T-cell (primary cell): ENCODE data around the gene KCNE2. TPM values are rescaled to one million over a fixed set of nuclear protein-coding genes. Genes with fewer than 3 reads are reported as not detected.

Experiments used
- ATAC-seq, 4 experiments: fragments of 200-7000 bp in 3 of 4; fragments of 150-1000 bp in 1 of 4; cut with Tn5 transposase; replicated peaks in 1 of 4; 1 replicate in 3 of 4; 2 replicates in 1 of 4; pipeline ENCODE4 v1.10.0; 2021; ENCODE audit warnings: moderate library complexity in 3 of 4, mild to moderate bottlenecking in 2 of 4, moderate number of reproducible peaks in 1 of 4
- CTCF ChIA-PET, 2 donors: fragments of 300-600 bp; sonication (Branson Sonifier 250); formaldehyde crosslinking; loops; one replicate each; lab custom pipeline; 2022; ENCODE audit warnings: antibody characterized with exemption in 2 of 2; lab: Charles Lee
- POLR2A ChIA-PET, 2 donors: fragments of 300-600 bp; sonication (Branson Sonifier 250); formaldehyde crosslinking; loops; one replicate each; lab custom pipeline; 2022; ENCODE audit warnings: antibody characterized with exemption in 2 of 2; lab: Charles Lee
- DNase-seq, 35 experiments: peaks; one replicate each; pipeline versions ENCODE4 v3.0.0 to v3.0.0-alpha.2; 2013 to 2023
- H3K27ac ChIP-seq: one replicate; pipeline ENCODE4 v1.5.1; 2013; ENCODE audit warnings: low read length
- H3K27me3 ChIP-seq, 2 experiments: replicated peaks in 1 of 2; 1 replicate in 1 of 2; 2 replicates in 1 of 2; pipeline versions ENCODE4 v1.6.1 to v1.7.0; 2013; ENCODE audit warnings: low read length in 1 of 2, mixed read lengths in 1 of 2; ENCODE audit not compliant: control insufficient read depth in 2 of 2, insufficient read depth in 2 of 2; ENCODE audit errors: extremely low read depth in 1 of 2
- H3K36me3 ChIP-seq, 2 donors: 1 replicate in 1 of 2; 2 replicates in 1 of 2; pipeline versions ENCODE4 v1.6.1 to v1.7.0; 2013; ENCODE audit warnings: low read length in 1 of 2; ENCODE audit not compliant: control insufficient read depth in 2 of 2, insufficient read depth in 1 of 2; ENCODE audit errors: extremely low read depth in 1 of 2
- H3K4me1 ChIP-seq, 2 experiments: 1 replicate in 1 of 2; 2 replicates in 1 of 2; pipeline versions ENCODE4 v1.6.1 to v1.7.0; 2013; ENCODE audit warnings: low read length in 2 of 2, mixed read lengths in 1 of 2; ENCODE audit not compliant: insufficient read depth in 2 of 2, control insufficient read depth in 1 of 2; ENCODE audit errors: extremely low read depth in 1 of 2
- H3K4me3 ChIP-seq, 2 donors: 1 replicate in 1 of 2; 2 replicates in 1 of 2; pipeline versions ENCODE4 v1.5.1 to v1.7.0; 2013; ENCODE audit warnings: mild to moderate bottlenecking in 2 of 2, low read length in 1 of 2, moderate library complexity in 1 of 2; ENCODE audit not compliant: control insufficient read depth in 1 of 2; ENCODE audit errors: extremely low read depth in 1 of 2
- H3K9me3 ChIP-seq: 2 replicates; pipeline ENCODE4 v1.7.0; 2013
- H3K27ac Mint-ChIP-seq, 2 donors: one replicate each; pipeline ENCODE4 v1.8.0; 2020 to 2021; ENCODE audit warnings: mild to moderate bottlenecking in 2 of 2, mixed read lengths in 2 of 2
- H3K27me3 Mint-ChIP-seq, 2 donors: one replicate each; pipeline ENCODE4 v1.8.0; 2021 to 2022; ENCODE audit warnings: mixed read lengths in 2 of 2
- H3K36me3 Mint-ChIP-seq: one replicate; pipeline ENCODE4 v1.8.0; 2021; ENCODE audit warnings: mixed read lengths
- H3K4me1 Mint-ChIP-seq, 3 donors: one replicate each; pipeline ENCODE4 v1.8.0; 2020 to 2022; ENCODE audit warnings: mixed read lengths in 3 of 3, mild to moderate bottlenecking in 1 of 3
- H3K4me3 Mint-ChIP-seq, 3 donors: one replicate each; pipeline ENCODE4 v1.8.0; 2020 to 2022; ENCODE audit warnings: mild to moderate bottlenecking in 3 of 3, mixed read lengths in 3 of 3, moderate library complexity in 3 of 3
- H3K9me3 Mint-ChIP-seq, 3 donors: one replicate each; pipeline ENCODE4 v1.8.0; 2020 to 2022; ENCODE audit warnings: mixed read lengths in 3 of 3
- WGBS: methylation state at CpG from one replicate; pipeline ENCODE4 v1.1.5; 2013; ENCODE audit warnings: missing lambda C conversion rate; ENCODE audit not compliant: insufficient coverage; 5-methylcytosine and 5-hydroxymethylcytosine counted together
- total RNA-seq, 35 experiments: library from RNA in 6 of 35; stranded (reverse) in 6 of 35; fragments of 120-200 nt in 1 of 35; gene quantifications; one replicate each; pipeline versions ENCODE4 v1.2.1 to v1.2.4 and lab custom pipeline; 2013 to 2026

KCNE2 gene
- total RNA-seq, 5 donors from 2014 or later (not counting 1 experiment from before 2014, with no cell fraction given) = 0.25 TPM; not detected in 4

DNA sequence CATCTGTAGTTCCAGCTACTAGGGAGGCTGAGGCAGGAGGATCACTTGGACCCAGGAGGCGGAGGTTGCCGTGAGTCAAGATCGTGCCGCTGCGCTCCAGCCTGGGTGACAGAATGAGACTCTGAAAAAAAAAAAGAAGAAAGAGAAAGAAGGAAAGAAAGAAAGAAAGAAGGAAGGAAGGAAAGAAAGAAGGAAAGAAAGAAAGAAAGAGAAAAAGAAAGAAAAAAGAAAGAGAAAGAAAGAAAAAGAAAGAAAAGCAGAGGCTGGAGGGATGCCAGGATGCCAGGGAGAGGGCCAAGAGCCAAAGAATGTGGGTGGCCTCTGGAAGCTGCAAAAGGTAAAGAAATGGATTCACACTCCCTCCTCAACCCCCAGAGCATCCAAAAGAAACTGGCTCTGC, 8.2 kb upstream of the KCNE2 start:
- ChIA-PET CTCF (interaction anchor here in 1 of 2 donors (0.7 kb wide), 1 partner anchor 366 kb away, joined by 3 read pairs; no protein-coding TSS in a partner anchor), POLR2A (no interaction called here)
- Mint-ChIP-seq H3K27ac (peak overlapping the region in 1 of 2 donors; percentile 31), H3K9me3 (peaks cover 0 to 4% (median 2%) of the 10 kb centered on the region in 3 donors), H3K27me3 (peaks cover 20 to 36% of the 10 kb centered on the region in 2 donors), H3K4me1 (peaks cover 0 to 4% (median 0%) of the 10 kb centered on the region in 3 donors), H3K4me3 (no peak overlapping the region), H3K36me3 (no peaks in the 10 kb centered on the region)
- WGBS = 100% methylated on average over 3 of the region's 5 CpGs
- DNase-seq (no peak), ATAC-seq (no peak)
- Histone ChIP-seq H3K4me3 (no peak overlapping the region), H3K27ac (no peak overlapping the region), H3K27me3 (peaks cover 0 to 20% of the 10 kb centered on the region in 2 experiments), H3K36me3 (no peaks in the 10 kb centered on the region), H3K4me1 (no peaks in the 10 kb centered on the region), H3K9me3 (no peaks in the 10 kb centered on the region)

DNA sequence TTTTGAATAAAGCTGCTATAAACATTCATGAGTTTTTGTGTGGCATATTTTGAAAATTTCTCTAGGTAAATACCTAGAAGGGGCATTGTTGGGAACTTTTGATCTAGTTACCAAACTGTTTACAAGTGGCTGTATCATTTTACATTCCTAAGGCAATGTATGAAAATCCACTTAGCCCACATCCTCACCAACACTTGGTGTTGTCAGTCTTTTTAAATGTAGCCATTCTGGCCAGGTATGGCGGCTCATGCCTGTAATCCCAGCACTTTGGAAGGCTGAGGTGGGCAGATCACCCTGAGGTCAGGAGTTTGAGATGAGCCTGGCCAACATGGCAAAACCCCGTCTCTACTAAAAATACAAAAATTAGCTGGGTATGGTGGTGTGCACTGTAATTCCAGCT, 5.9 kb upstream of the KCNE2 start:
- ChIA-PET CTCF (interaction anchor here in 1 of 2 donors (3.4 kb wide), 1 partner anchor 10 kb away, joined by 11 read pairs; no protein-coding TSS in a partner anchor), POLR2A (interaction anchor here in 1 of 2 donors (0.6 kb wide), 1 partner anchor 415 kb away, joined by 4 read pairs; no protein-coding TSS in a partner anchor)
- no peak for ATAC-seq
- Histone ChIP-seq H3K27me3 (peaks cover 0 to 29% of the 10 kb centered on the region in 2 experiments), H3K9me3 (no peaks in the 10 kb centered on the region), H3K4me3 (no peak overlapping the region), H3K27ac (no peak overlapping the region), H3K4me1 (peaks cover 0 to 3% of the 10 kb centered on the region in 2 experiments), H3K36me3 (no peaks in the 10 kb centered on the region)
- no peak for DNase-seq
- no peak overlapping the region for H3K4me3 Mint-ChIP-seq
- 86% methylated on average over 1 of the region's 2 CpGs for WGBS
- H3K9me3 Mint-ChIP-seq = peaks cover 0 to 4% (median 2%) of the 10 kb centered on the region in 3 donors
- peaks cover 6 to 10% (median 8%) of the 10 kb centered on the region in 3 donors for H3K4me1 Mint-ChIP-seq
- peaks cover 24 to 41% of the 10 kb centered on the region in 2 donors for H3K27me3 Mint-ChIP-seq
- no peaks in the 10 kb centered on the region for H3K36me3 Mint-ChIP-seq
- no peak overlapping the region for H3K27ac Mint-ChIP-seq

DNA sequence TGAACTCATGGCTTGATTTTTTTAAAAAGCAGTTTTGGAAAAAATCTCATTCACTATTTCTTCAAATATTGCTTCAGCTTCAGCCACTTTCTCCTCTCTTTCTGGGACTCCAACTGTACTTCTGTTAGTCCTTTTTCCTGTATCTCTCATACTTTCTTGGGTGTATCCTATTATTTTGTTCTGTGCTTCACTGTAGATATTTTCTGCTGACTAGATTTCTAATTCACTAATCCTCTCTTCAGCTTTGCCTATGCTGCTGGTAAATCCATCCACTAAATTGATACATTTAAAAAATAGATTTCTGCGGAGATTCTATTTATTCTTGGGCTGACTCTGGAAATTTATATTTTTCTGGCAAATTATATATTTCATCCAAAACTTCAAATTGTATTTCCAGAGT, 4.9 kb upstream of the KCNE2 start:
- Mint-ChIP-seq H3K4me3 (no peak overlapping the region), H3K9me3 (peaks cover 0 to 4% (median 2%) of the 10 kb centered on the region in 3 donors), H3K27me3 (peaks cover 24 to 39% of the 10 kb centered on the region in 2 donors), H3K4me1 (peaks cover 6 to 8% (median 7%) of the 10 kb centered on the region in 3 donors), H3K27ac (no peak overlapping the region), H3K36me3 (no peaks in the 10 kb centered on the region)
- no peaks in the 10 kb centered on the region for H3K36me3 ChIP-seq
- peaks cover 0 to 3% of the 10 kb centered on the region in 2 experiments for H3K4me1 ChIP-seq
- ChIA-PET POLR2A (no interaction called here), CTCF (interaction anchor here in 1 of 2 donors (3.4 kb wide), 1 partner anchor 11 kb away, joined by 11 read pairs; no protein-coding TSS in a partner anchor)
- no peak overlapping the region for H3K27ac ChIP-seq
- H3K27me3 ChIP-seq = peaks cover 0 to 29% of the 10 kb centered on the region in 2 experiments
- ATAC-seq (no peak), DNase-seq (no peak)
- H3K9me3 ChIP-seq = no peaks in the 10 kb centered on the region
- WGBS = no CpG with 5 or more reads among the region's 1 CpG
- no peak overlapping the region for H3K4me3 ChIP-seq

DNA sequence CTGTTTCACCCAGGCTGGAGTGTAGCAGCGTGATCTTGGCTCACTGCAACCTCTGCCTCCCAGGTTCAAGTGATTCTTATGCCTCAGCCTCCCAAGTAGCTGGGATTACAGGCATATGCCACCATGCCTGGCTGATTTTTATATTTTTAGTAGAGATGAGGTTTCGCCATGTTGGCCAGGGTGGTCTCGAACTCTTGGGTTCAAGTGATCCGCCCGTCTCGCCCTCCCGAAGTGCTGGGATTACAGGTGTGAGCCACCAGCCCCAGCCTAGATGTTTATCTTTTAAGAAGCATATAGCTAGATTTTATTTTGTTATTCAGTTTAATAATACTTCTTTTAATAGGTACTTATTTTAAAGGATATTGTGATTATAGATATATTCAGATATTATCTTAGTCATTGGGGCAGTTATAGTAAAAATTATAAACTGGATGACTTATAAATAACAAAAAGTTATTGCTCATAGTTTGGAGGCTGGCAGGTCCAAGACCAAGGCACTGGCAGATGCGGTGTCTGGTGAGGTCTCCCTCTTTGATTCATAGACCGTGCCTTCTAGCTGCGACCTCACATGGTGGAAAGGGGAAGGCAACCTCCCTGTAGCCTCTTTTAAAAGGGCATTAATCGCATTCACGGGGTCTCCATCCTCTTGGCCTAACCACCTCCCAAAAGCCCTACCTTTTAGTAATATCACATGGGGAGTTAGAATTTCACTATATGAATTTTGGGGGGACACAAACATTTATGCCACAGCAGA, 3.1 kb upstream of the KCNE2 start:
- DNase-seq (no peak), ATAC-seq (no peak)
- Histone ChIP-seq H3K27ac (no peak overlapping the region), H3K27me3 (peaks cover 0 to 24% of the 10 kb centered on the region in 2 experiments), H3K4me1 (peaks cover 0 to 3% of the 10 kb centered on the region in 2 experiments), H3K4me3 (no peak overlapping the region), H3K36me3 (no peaks in the 10 kb centered on the region), H3K9me3 (no peaks in the 10 kb centered on the region)
- Mint-ChIP-seq H3K9me3 (peaks cover 0 to 4% (median 2%) of the 10 kb centered on the region in 3 donors), H3K4me3 (no peak overlapping the region), H3K27ac (no peak overlapping the region), H3K27me3 (peaks cover 15 to 25% of the 10 kb centered on the region in 2 donors), H3K4me1 (peaks cover 5 to 8% (median 6%) of the 10 kb centered on the region in 3 donors), H3K36me3 (no peaks in the 10 kb centered on the region)
- ChIA-PET POLR2A (no interaction called here), CTCF (interaction anchor here (0.6 to 3.4 kb wide), 3 partner anchors 13 to 1040 kb away, joined by 3 to 11 read pairs (median 8); no protein-coding TSS in a partner anchor)
- WGBS = 96% methylated on average over 4 of the region's 12 CpGs

DNA sequence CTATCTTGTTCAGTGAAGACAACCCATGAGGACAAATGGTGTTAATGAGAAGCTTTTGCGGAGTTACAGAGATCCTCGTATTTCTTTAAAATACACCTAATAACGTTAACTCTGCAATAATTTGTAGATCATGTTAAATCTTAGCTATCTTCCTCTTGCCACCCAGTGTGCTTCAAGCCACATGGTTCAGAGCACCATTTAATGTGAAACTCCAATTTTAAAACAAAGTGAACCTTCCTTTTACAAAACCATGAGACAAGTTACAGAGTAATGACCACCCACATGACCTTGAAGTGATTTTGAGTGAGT, 1.7 kb upstream of the KCNE2 start:
- ChIA-PET CTCF (interaction anchor here in 1 of 2 donors (1.4 to 2.0 kb wide), 4 partner anchors 11 to 269 kb away, joined by 4 to 12 read pairs (median 6); no protein-coding TSS in a partner anchor), POLR2A (no interaction called here)
- Mint-ChIP-seq H3K27me3 (peaks cover 7 to 16% of the 10 kb centered on the region in 2 donors), H3K36me3 (no peaks in the 10 kb centered on the region), H3K27ac (no peak overlapping the region), H3K9me3 (peaks cover 0 to 4% (median 2%) of the 10 kb centered on the region in 3 donors), H3K4me1 (peaks cover 5 to 8% (median 6%) of the 10 kb centered on the region in 3 donors), H3K4me3 (peak overlapping the region in 1 of 3 donors; percentile 15)
- ATAC-seq = peak in 3 of 4 experiments; percentile 17 to 35 (median 33)
- peaks cover 0 to 15% of the 10 kb centered on the region in 2 experiments for H3K27me3 ChIP-seq
- H3K4me3 ChIP-seq = no peak overlapping the region
- no peaks in the 10 kb centered on the region for H3K9me3 ChIP-seq
- peaks cover 0 to 3% of the 10 kb centered on the region in 2 experiments for H3K4me1 ChIP-seq
- H3K27ac ChIP-seq = no peak overlapping the region
- WGBS = no CpG with 5 or more reads among the region's 3 CpGs
- H3K36me3 ChIP-seq = no peaks in the 10 kb centered on the region
- DNase-seq = no peak

GRCh38 chr21:34362670-34363069, 1.1 kb upstream of the KCNE2 start:
- Mint-ChIP-seq H3K27me3 (peaks cover 7 to 16% of the 10 kb centered on the region in 2 donors), H3K27ac (no peak overlapping the region), H3K4me3 (no peak overlapping the region), H3K9me3 (peaks cover 0 to 4% (median 2%) of the 10 kb centered on the region in 3 donors), H3K36me3 (no peaks in the 10 kb centered on the region), H3K4me1 (peaks cover 5 to 8% (median 6%) of the 10 kb centered on the region in 3 donors)
- Histone ChIP-seq H3K27ac (no peak overlapping the region), H3K27me3 (peaks cover 0 to 15% of the 10 kb centered on the region in 2 experiments), H3K9me3 (no peaks in the 10 kb centered on the region), H3K4me1 (peaks cover 0 to 3% of the 10 kb centered on the region in 2 experiments), H3K4me3 (no peak overlapping the region), H3K36me3 (no peaks in the 10 kb centered on the region)
- ATAC-seq (no peak), DNase-seq (no peak)
- no CpG with 5 or more reads among the region's 3 CpGs for WGBS
- POLR2A ChIA-PET = no interaction called here
- CTCF ChIA-PET = interaction anchor here (0.7 to 2.0 kb wide), 5 partner anchors 11 to 269 kb away, joined by 3 to 12 read pairs (median 5); no protein-coding TSS in a partner anchor
